GM21423 (cell line): ENCODE measurements around the gene CDH4.
"Not testable (repeated sequence)": the region's sequence is repeated elsewhere in the genome, so short reads cannot be mapped to it uniquely, and the experiment has no call there.

Experiments used
- ATAC-seq: cut with Tn5 transposase; IDR thresholded peaks from one replicate; pipeline ENCODE4 v1.9.1; 2021; ENCODE audit warnings: mild to moderate bottlenecking, moderate library complexity; ENCODE audit not compliant: unreplicated experiment

Gene CDH4

DNA sequence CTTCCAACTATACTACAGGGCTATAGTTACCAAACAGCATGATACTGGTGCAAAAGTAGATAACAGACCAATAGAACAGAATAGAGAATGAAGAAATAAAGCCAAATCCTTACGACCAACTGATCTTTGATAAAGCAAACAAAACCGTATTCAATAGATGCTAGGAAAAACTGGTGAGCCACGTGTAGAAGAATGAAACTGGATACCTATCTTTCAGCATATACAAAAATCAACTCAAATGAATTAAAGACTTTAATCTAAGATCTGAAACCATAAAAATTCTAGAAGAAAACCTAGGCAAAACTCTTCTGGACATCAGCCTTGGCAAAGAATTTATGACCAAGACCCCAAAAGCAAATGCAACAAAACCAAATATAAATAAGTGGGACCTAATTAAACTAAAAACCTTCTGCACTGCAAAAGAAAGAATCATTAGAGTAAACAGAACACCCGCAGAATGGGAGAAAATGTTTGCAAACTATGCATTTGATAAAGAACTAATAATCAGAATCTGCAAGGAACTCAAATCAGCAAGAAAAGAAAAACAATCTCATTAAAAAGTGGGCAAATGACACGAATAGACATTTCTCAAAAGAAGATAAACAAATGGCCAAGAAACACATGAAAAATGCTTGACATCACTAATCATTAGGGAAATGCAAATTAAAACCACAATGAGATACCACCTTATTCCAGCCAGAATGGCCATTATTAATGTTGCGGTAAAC, 703.8 kb downstream of the CDH4 start:
- no peak for ATAC-seq

DNA sequence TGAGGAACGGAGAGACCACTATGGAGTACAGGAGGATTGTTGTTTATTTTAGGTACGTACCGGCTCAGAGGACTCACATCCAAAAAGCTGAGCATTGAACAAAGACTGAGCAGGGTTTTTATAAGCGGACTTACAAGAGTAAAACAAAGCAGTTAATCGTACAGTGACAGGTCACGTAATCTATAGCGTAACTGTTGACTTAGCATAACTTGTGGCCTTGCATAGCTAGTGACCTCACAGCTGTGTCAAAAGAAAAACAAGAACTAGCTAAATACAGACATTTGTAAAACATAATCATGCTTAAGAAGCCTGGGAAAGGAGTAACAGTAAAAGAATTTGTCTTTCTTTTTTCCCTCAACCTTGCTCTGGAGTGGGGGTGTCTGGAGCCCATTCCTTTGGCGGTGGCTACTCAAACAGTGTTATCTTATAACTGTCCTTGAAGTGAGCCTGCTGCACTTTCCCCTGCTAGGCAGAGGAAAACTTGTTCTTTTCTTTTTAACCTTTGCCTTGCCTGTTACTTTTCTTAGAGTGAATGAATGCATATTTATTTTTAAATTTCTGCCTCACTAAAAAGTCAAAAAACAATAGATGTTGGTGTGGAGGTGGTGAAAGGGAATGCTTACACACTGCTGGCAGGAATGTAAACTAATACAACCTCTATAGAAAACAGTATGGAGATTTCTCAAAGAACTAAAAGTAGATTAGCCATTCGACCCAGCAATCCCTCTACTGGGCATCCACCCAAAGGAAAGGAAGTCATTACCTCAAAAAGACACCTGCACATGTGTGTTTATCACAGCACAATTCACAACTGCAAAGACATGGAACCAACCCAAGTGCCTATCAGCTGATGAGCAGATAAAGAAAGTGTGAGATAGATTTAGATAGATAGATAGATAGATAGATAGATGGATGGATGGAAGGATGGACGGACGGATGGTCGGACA, 704.6 kb downstream of the CDH4 start:
- ATAC-seq, result no peak

DNA sequence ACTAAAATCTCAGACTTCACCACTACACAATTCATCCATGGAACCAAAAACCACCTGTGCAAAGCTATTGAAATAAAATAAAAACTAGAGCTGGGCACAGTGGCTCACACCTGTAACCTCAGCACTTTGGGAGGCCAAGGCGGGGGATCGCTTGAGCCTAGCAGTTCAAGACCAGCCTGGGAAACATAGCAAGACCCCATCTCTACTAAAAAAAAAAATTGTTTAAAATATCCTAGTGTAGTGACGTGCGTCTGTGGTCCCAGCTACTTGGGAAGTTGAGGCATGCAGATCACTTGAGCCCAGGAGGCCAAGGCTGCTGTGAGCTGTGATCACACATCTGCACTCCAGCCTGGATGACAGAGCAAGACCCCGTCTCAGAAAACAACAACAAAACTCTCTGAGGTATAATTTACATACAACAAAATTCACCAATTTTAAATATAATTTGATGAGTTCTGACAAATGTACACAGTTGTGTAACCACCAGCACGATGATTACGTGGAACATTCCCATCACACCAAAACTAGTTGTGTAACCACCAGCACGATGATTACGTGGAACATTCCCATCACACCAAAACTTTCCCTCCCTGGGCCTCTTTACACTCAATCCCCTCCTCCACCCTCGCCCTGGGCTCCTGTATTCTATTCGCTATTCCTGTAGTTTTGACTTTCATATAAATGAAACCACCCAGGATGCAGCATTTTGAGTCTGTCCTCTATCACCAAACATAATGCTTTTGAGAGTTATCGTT, 706.1 kb downstream of the CDH4 start:
- ATAC-seq, result no peak

DNA sequence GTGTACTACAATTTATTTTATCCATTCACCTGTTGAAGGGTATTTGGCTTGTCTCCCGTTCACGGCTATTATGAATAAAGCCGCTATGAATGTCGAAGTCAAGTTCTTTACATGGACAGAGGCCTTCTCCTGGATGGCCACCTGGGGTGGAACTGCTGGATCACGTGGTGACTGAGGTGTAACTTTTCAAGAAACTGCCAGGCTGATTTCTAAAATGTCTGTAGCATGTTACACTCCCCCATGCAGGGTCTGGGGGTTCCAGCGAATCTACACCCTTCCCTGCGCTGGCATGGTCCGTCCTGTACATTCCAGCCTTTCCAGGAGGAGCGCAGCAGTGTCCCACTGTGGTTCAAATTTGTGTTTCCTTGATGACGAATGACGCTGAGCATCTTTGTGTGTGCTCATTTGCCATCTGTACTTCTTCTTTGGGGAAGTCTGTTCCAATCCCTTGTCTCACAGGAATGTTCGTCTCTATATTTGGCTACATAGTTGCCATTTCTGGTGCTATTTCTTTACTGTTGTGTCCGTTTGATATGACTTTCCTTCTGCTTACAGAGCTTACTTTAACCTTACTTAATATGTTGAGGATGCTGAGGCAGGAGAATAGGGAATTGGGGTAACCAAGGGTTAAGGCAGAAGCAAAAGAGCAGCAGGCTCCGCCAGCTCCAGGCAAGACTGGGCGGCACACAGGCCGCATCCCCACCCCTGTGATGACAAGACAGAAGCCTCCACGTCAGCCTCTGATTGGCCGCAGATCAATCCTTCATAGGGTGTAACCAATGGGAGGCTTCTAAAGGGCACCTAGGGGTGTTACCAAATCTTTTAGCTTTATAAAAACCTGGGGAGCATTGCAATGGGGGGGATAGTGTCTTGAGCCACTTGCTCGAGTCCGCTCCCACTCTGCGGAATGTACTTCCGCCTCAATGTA, 707.0 kb downstream of the CDH4 start:
- ATAC-seq, result no peak

DNA sequence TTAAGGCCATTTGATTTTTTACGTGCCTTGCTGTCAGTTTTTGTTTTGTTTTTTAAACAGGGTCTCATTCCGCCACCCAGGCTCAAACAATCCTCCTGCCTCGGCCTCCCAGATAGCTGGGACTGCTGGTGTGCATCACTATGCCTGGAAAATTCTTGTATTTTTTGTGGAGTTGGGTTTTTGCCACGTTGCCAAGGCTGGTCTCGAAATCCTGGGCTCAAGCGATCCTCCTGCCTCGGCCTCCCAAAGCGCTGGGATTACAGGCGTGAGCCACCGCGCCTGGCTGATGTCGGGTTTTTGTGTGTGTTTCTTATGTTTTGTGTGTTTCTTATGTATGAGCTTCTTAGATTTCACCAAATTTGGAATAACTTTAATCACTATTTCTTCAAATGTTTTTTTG, 708.8 kb downstream of the CDH4 start:
- ATAC-seq, result no peak

DNA sequence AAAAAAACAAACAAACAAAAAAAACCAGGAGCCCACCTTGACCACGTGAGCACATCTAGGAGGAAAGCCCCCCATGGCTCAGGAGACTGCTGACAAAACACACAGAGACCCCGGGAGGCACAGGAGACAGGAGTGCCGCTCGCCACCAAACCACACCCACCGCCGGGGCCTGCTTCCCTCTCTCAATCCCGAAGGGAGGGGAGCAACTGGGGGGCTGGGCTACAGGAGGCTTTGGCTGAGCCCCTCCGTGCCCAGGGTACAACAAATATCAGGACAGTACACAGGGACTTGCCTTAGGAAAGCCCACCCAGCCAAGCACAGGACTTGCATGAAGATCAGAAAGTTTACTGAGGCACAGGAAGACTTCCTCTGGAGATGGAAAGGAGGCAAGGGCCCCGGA, 711.1 kb downstream of the CDH4 start:
- ATAC-seq, result no peak

DNA sequence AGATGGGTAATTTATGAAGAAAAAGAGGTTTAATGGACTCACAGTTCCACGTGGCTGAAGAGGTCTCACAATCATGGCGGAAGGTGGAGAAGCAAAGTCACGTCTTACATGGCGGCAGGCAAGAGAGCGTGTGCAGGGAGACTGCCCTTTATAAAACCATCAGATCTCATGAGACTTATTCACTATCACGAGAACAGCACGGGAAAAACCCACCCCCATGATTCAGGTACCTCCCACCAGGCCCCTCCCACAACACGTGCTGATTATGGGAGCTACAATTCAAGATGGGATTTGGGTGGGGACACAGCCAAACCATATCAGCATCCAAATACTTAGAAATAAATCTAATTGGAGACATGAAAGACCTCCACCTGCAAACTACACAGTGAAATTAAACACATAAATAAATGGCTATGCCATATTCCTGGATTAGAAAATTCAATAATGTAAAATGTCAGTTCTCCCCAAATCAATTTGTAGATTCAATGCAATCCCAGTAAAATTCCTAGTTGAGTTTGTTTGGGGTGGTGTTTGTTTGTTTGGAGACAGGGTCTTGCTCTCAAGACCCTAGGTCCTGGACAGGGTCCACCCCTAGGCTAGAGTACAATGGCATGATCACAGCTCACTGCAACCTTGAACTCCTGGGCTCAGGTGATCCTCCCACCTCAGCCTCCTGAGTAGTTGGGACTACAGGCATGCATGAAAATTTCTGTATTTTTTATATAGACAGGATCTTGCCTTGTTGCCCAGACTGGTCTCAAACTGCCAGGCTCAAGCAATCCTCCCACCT, 712.0 kb downstream of the CDH4 start:
- no peak for ATAC-seq

DNA sequence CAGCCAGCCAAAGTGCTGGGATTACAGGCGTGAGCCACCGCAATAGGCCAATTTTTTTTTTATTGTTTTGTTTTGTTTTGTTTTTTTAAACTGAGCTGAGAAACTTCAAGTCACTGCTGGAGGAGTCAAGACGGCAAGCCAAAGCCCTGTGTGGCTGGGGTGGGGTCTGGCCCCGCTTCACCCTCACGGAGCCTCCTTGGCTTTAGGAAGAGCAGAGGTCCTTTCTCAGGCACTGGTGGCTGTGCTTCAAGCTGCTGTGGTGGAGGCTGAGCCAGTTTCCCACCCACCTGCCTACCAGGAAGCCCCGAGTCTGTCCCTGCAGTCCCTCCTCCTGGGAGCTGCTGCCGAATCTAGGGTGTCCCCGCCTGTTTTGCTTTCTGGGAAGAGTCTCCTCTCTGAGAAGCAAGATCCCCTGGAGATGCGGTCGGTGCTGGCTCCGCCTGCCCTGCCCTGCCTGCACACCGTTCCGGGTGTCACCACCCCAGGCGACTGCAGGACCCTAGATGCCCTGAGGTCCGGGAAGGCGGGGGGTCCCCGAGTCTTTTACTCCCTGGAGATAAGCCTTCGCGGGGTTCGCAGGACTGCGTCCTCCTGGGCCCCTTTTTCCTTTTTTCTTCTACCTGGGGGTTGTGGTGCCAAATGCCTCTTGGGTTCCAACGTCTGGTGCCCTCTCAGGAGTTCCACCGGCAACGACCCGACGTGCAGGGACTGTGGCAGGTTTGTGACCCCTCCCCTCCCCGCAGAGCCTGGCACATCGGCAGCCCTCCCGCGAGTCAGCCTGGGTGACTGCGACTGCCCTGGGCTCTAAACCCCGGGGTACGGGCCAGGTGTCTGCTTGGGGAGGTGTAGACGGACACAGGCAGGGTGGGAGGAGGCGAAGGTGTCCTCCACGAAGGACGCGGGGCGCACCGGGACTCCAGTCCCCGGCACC, 712.9 kb downstream of the CDH4 start:
- no peak for ATAC-seq

DNA sequence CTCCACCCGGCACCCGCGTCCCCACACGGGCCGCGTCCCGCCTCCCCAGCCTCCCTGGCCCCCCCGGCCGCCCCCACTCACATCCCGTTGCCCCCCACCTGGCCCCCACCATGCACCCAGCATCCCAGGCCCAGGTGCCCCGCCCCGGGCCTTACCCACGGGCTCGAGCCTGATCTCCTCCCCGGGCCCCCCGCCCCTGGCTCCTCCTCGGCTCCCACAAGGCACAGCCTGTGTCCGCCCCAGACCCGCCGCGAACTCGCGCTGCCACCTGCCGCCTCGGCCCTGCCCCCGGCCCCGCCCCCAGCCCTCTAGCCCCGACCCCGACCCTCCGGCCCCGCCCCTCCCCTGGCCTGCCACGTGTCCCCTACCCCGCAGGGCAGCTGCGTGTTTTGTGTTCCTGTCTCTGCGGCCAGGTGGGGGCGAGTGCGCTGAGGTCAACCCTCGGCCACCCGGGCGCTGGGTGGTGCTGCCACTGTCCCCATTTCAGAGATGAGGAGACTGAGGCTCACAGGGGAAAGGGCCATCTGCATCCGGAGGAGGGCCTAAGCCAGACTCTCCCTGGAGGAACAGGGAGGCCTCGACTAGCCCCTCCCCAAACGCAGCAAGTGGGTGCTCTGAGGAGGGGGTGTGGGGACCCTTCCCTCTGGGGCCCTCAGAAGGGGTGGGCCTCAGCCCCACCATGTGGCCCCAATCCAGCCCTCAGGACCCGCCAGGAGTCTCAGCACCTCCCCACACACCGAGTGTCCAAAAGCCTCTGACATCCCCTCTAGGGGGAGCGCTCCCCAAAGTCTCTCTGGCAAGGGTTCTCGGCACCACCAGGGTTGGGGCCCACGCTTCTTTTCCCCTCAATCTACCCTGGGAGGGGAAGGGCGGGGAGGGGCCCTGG, 713.8 kb downstream of the CDH4 start:
- no peak for ATAC-seq

DNA sequence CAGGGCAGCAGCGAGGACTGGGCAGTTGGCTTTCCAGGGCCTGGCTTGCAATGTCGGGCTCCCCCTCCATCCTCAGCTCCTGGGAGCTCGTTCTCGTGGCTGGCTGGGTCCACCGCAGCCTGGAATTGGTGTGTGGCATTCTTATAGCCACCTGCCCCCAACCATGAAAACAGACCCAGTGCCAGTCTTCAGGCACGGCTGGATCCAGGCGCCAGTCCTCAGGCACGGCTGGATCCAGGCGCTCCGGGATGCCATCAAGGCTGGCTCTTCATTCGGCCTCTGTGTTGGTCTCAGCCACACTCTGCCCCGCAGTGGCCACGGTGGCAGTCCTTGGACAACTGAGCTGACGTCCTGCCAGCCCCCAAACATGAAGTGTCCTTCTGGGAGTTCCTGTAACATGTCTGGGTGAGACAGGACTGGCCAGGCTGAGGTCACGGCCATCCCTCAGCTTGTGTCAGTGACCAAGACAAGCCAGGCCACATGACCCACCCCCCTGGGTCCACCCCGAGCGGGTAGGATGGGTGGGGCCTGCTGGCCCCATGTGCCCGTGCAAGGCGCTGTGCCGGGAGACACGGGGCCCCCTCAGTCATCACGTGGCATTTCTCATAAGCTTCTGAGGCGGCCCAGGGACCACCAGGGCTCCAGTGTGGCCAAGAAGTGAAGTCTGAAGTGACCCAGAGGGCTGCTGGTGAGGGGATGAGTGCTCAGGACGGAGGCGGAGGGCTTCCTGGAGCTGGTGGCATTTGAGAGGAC, 714.6 kb downstream of the CDH4 start:
- ATAC-seq, result no peak

DNA sequence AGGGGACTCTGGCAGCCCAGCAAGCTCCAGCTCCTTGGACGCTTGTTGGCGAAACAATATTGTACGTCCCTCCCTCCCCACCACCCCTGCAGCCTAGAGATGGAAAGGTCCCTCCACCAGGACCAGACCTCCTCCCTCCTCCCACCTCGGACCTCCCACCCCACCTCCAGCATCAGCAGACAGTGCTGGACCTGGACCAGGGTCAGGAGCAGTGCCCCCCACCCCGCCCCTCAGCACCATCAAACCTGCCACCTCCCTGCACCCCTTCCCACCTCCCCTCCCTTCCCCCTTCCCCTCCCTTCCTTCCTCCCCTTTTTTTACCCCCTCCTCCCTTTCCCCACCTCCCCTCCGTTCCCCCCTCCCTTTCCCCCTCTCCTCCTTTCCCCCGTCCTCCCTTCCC, 715.2 kb downstream of the CDH4 start:
- no peak for ATAC-seq

DNA sequence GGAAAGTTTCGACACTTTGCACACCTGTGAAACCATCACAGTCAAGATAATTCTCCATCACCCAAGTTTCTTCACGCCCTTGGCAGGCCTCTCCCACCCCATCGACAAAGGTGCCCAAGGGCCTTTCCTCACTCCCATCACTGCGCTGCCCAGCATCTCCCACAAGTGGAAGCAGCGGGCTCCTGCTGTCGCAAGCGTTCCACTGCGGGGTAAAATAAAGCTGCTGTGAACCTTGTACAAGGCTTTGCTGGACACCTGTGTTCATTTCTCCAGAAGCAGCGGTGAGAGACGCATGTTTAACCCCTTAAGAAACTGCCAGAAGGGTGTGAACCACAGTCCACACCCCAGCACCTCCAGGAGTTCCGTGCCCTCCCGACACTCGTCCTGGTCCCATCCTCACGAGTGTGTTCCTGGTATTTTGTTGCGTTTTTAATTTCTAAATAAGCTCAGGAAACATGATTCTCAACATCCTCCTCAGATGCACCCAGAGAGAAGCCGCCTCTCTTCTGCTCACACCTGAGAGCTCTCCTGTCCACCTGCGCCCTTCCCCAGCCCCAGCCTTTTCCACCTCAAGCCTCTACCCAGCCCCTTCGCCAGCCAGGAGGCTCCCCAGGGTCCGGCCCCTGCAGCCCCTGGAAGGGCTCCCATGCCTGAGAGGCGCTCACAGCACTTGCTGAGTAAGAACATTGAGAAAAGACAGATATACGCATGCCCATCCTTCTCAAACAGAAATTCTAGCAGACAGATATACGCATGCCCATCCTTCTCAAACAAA, 716.2 kb downstream of the CDH4 start:
- no peak for ATAC-seq

DNA sequence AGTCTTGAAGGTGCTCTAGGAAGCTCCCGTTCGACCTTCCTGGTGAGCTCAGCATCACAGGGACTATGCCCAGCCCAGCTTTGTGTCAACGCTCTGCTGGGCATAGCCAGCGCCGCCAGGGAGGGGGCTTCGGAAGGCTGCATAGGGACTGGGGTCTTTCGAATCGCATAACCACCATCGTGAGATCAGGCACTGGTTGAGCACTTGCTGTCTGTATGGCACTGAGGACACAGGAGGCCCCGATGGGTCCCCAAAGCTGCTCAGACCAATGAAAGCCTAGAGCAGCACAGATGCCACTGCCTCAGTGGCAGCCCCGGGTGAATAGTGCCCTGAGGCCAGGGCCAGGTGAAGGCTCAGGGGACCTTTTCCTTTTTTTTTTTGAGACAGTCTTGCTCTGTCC, 716.9 kb downstream of the CDH4 start:
- no peak for ATAC-seq

DNA sequence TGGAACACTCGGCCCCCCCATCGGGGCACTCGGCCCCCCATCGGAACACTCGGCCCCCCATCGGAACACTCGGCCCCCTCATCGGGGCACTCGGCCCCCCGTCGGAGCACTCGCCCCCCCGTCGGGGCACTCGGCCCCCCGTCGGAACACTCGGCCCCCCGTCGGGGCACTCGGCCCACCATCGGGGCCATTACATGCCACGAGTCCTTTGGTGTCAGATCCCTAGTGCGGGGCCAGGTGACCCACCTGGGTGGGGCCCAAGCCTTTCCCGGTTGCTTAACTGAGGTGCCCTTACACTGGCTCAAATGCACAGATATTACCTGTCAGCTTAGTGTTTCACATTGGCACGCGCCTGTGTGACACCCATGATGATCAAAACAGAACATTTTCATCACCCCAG, 717.7 kb downstream of the CDH4 start:
- no peak for ATAC-seq

DNA sequence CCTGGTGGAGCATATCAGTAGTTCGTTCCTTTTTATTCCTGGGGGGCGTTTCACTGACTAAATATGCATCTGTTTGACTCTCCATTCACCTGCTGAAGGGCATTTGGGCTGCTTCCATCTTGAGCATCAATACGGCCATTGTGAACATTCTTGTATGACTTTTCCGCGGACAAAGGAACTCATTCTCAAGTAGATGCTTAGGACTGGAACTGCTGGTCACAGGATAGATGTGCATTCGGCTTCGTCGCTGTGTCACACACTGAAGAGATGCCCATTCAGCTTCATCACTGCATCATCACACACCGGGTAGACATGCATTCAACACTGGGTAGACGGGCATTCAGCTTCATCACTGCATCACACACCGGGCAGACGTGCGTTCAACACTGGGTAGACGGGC, 718.3 kb downstream of the CDH4 start:
- ATAC-seq, result no peak

DNA sequence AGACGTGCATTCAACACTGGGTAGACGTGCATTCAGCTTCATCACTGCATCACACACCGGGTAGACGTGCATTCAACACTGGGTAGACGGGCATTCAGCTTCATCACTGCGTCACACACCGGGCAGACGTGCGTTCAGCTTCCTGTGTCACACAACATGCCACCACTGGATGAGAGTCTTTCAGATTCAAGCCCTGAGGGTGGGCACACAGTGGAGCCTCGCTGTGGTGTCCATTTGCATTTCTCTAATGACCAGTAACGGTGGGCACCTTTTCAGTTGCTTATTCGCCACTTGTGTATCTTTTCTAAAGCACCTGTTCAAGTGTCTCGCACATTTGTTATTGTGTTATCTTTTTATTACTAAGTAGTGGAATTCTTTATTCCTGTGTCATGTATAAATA, 719.5 kb downstream of the CDH4 start:
- not testable (repeated sequence) for ATAC-seq
